GM19351 (cell line): ENCODE measurements around the gene TECTB.

Source experiments
- ATAC-seq: cut with Tn5 transposase; IDR thresholded peaks from one replicate; pipeline ENCODE4 v1.9.1; 2021; ENCODE audit warnings: mild to moderate bottlenecking, moderate library complexity; ENCODE audit not compliant: unreplicated experiment

TECTB gene

GRCh38 chr10:112271982-112272381 lies 11.2 kb upstream of the TECTB start:
- no peak for ATAC-seq

DNA sequence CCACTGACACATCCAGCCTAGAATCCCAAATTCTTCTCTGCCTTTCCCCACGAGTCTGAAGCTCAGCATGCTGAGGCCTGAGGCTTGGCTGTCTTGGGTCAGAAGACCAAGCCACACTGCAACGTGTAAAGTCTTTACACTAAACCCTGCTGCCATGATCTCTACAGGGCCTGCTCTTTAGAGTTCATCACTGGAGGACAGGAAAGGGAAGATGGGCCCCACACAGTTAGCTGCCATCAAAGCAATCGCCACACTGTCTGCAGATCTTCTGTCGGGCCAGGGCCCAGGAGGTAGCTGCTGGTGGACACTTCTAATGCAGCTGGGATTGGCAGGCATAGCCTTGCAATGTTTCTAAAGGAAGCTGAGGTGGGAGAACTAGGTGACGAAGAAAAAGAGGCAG lies 8.4 kb upstream of the TECTB start:
- ATAC-seq = no peak

- ATAC-seq = no peak
These were observed 7.5 kb upstream of the TECTB start for GRCh38 chr10:112275512-112276245.

GRCh38 chr10:112278871-112279270 lies 4.3 kb upstream of the TECTB start:
- ATAC-seq = no peak

GRCh38 chr10:112279433-112279832 lies 3.8 kb upstream of the TECTB start:
- no peak for ATAC-seq

GRCh38 chr10:112280205-112280921 lies 2.8 kb upstream of the TECTB start:
- ATAC-seq = no peak

DNA sequence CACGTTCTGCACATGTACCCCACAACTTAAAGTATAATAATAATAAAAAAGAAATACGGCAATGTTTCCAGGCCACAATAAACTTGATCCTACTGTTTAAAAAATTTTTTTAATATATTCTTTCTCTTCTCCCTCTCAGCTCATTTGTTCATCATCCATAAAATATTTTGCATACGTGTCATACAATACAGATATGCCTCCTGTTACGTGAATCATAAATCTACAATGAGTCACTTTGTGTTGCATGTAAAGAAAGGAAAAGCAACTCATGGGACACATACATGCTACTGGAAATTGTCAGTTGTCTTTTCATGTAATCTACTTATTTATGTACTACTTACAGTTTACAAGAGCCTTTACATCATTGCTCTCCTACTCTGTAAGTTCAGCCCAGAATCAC lies 1.1 kb upstream of the TECTB start:
- ATAC-seq = no peak

GRCh38 chr10:112286837-112287818 lies 3.9 kb downstream of the TECTB start:
- no peak for ATAC-seq

DNA sequence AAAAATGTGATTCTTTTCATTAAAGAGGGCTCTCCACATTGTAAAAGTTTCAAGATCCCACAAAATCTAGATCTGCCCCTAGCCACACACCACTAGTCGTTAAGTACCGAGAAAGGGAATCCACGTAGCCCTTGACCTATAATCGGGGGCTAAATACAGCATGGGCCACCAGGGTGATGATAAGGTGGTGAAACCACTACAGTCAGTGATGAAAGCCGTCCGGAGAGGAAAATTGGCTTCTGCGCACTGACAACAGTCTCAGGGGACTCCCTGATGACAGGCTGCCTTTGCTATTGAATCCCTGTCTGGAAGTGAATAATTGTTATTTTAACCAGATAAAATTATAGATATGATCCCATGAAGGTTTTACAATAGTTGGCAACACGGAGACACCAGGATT lies 4.6 kb downstream of the TECTB start:
- ATAC-seq = no peak

- ATAC-seq = no peak
These were observed 5.3 kb downstream of the TECTB start for GRCh38 chr10:112288486-112288885.

- ATAC-seq = no peak
These were observed 6.3 kb downstream of the TECTB start for GRCh38 chr10:112289373-112290053.

GRCh38 chr10:112290054-112290373 lies 6.8 kb downstream of the TECTB start:
- no peak for ATAC-seq

DNA sequence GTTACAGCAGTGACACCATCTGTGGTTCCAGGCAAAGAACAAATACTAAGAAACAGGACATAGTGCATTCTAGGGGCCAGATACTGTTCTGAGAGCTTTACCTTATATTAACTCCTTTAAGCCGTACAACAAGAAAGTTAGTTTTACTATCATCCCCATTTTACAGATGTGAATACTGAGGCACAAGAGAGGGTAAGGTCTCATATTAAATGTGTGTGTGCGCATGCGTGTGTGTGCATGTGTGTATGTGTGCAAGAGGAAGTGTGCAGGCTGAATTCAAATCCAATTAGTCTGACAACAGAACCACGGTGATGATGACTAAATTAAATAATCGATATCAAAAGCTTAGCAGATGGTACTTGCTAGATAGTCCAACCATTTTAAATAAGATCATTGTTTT lies 11.0 kb downstream of the TECTB start:
- no peak for ATAC-seq

DNA sequence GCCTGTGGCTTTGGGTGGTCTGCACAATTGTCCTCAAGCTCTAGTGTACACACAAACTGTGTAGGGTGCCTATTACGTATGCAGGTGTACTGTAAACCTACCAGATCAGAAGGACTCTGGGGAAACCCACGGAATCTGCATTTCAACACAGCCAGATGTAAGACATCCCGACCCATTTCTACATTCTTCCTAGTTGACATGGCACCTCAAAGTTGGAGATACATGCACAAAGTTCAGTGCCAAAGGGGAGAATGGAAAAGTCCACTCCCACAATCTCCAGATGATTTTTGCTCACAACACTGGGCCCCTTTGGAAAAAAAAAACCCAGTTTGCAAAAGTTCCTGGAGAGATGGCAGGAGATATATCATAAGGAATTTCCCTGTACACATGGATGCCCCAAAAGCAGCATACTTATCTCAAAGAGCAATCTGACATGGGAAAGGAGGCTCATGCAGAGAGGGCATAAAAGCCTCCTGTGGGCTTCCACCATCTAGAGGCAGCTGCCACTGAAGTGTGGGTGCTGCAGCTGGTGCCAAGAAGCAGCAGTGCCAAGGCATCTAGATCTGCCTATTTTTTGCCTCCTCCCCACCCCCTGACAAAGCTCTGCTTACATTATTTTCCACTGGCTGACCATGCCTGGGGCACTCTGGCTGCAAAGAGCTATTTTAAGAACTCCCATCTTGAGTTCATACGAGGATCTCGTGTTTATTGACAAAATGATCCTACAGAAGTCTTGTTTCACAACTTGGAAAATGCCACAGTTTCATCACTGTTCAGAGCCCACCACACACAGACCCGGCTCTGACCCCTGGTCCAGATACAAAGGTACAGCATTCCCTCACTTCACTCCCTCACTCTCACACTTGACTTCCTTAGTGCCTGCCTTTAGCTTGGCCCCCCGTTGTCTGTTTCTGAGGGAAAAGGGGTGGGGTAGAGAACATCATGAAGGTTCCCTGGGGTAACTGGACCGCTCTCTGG lies 12.9 kb downstream of the TECTB start:
- ATAC-seq = no peak

- ATAC-seq = no peak
These were observed 13.7 kb downstream of the TECTB start for GRCh38 chr10:112296908-112297331.

GRCh38 chr10:112298581-112298980 lies 15.4 kb downstream of the TECTB start:
- no peak for ATAC-seq

DNA sequence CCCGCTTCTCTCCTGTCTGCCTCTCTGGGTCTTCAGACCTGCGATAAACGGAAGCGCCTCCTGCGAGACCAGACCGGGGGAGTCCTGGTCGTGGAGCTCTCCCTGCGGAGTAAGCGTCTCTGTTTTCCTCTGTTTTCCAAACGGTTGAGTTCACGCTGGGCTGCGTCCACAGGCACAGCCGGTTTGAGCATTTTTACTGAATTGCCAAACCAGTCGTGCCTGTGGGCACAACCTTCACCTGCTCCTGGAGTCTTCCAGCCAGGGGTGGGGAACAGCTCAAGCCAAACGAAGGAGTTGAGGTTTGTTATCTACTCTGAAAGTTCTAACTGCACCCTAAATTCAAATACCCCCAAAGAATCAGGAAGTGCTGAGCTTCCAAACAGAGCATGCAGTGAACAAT lies 16.3 kb downstream of the TECTB start:
- ATAC-seq = no peak

- ATAC-seq = no peak
These were observed 19.1 kb downstream of the TECTB start for GRCh38 chr10:112302335-112302734.

- ATAC-seq = no peak
These were observed 20.3 kb downstream of the TECTB start for GRCh38 chr10:112303528-112303927.
